AG04450 (cell line): Measurements from ENCODE around the gene KLHL26. TPM values are rescaled to one million over a fixed set of nuclear protein-coding genes. Genes with fewer than 3 reads are reported as not detected.

ENCODE experiments used
- CTCF ChIA-PET: fragments of 300-600, 350-600 bp; formaldehyde crosslinking; extraction: SDS; loops from one replicate; lab custom pipeline; 2022; ENCODE audit warnings: antibody characterized with exemption, inconsistent platforms; lab: Charles Lee
- POLR2A ChIA-PET: fragments of 350-600 bp; formaldehyde crosslinking; extraction: SDS; loops from one replicate; lab custom pipeline; 2021; ENCODE audit warnings: antibody characterized with exemption, inconsistent platforms; lab: Yijun Ruan, JAX
- DNase-seq: peaks from one replicate; pipeline ENCODE4 v3.0.0-alpha.2; 2011; ENCODE audit warnings: low read depth, low spot score
- H3K27ac ChIP-seq: one replicate; pipeline ENCODE4 v1.5.1; 2012; ENCODE audit warnings: low read depth, low read length, control low read depth
- H3K27me3 ChIP-seq: one replicate; pipeline ENCODE4 v1.6.0; 2012; ENCODE audit warnings: low read length; ENCODE audit not compliant: control insufficient read depth, insufficient read depth
- H3K4me3 ChIP-seq: 2 replicates; pipeline ENCODE4 v1.5.1; 2011; ENCODE audit warnings: mild to moderate bottlenecking, low read depth, low read length, control low read depth
- H3K9me3 ChIP-seq: 2 replicates; pipeline ENCODE4 v1.5.1; 2012; ENCODE audit warnings: low read length; ENCODE audit not compliant: control insufficient read depth, insufficient read depth
- polyA plus RNA-seq: library from polyadenylated mRNA; depleted of rRNA; stranded (reverse); fragments of >200 nt; gene quantifications from 2 replicates; pipeline ENCODE4 v1.2.3, GENCODE V29; 2011
- TF ChIP-seq, protein P1 (sequence below): IDR thresholded peaks from 2 replicates; pipeline ENCODE4 v1.5.1; 2011; ENCODE audit warnings: low read depth, low read length, control low read depth, inconsistent platforms

KLHL26 gene
- polyA plus RNA-seq, 1 experiment = 1.2 TPM

DNA sequence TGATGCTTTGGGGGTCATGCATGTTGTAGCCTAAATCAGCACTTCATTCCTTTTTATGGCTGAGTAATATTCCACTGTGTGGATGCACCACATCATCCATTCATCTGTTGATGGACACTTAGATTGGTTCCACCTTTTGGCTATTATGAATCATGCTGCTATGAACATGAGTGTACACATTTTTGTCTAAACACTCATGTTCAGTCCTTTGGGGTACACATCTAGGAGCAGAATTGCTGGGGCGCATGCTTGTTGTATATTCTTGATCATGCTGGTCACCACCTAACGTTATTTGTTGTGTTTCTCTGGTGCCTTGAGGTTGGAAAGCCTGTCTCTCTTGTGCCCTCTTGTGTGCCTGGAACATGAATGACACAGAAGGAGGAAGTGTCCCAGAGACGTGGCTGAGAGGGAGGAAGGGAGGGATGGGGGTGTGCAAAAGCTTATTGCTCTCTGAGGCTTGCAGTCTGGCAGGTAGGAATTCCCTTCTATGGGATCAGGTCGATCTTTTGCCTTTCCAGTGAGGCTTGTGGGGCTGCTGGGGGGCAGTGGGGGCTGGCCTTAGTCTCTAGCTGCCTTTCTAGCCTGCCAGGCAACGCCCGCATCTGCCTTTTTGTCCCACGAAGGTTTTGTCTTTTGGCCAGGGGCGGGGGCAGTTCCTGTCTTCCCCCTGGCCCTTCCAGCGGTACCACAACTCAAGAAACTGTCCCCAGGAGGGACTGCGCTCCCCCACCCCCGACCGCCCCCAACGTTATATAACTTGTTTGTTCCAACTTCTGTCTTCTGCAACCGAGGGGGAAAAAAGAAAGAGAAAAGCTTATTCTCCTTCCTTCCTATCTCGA is 7.6 kb downstream of the KLHL26 start:
- Histone ChIP-seq H3K27me3 (no peaks in the 10 kb centered on the region), H3K4me3 (no peak overlapping the region), H3K27ac (no peak overlapping the region), H3K9me3 (peaks cover 7% of the 10 kb centered on the region; the same call in 1 of the 2 replicates)
- CTCF ChIA-PET = no interaction called here
- POLR2A ChIA-PET = no interaction called here
- TF ChIP-seq, protein P1, sequence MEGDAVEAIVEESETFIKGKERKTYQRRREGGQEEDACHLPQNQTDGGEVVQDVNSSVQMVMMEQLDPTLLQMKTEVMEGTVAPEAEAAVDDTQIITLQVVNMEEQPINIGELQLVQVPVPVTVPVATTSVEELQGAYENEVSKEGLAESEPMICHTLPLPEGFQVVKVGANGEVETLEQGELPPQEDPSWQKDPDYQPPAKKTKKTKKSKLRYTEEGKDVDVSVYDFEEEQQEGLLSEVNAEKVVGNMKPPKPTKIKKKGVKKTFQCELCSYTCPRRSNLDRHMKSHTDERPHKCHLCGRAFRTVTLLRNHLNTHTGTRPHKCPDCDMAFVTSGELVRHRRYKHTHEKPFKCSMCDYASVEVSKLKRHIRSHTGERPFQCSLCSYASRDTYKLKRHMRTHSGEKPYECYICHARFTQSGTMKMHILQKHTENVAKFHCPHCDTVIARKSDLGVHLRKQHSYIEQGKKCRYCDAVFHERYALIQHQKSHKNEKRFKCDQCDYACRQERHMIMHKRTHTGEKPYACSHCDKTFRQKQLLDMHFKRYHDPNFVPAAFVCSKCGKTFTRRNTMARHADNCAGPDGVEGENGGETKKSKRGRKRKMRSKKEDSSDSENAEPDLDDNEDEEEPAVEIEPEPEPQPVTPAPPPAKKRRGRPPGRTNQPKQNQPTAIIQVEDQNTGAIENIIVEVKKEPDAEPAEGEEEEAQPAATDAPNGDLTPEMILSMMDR = no peak
- DNase-seq = no peak

DNA sequence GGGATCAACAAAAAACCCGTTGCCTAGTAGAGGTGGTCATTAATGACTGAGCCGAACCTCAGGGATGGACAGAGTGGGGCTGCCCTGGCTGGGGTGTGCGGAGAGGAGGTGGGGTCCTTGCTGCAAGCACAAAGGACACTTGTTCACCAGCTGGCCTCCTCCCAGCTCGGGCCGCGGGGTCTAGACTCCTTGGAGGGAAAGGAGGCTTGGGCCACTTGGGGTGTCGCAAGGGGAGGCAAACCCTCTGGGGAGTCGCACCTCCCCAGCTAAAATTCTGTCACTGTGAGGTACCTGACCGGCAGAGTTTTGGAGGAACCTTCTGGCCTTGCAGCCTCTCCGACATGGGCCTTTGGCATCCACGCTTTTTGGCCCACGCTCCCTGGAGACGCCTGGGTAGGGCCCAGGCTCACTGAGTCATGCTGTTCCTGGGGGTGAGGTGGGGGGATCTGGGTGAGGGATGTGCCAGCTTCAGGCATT is 8.2 kb downstream of the KLHL26 start:
- peaks cover 7% of the 10 kb centered on the region; the same call in 1 of the 2 replicates for H3K9me3 ChIP-seq
- TF ChIP-seq, protein P1 = no peak
- ChIA-PET CTCF (no interaction called here), POLR2A (interaction anchor here (0.6 kb wide), 1 partner anchor 13 kb away, joined by 5 read pairs; no protein-coding TSS in a partner anchor)
- H3K27ac ChIP-seq = no peak overlapping the region
- DNase-seq = no peak
- H3K4me3 ChIP-seq = no peak overlapping the region
- H3K27me3 ChIP-seq = no peaks in the 10 kb centered on the region

DNA sequence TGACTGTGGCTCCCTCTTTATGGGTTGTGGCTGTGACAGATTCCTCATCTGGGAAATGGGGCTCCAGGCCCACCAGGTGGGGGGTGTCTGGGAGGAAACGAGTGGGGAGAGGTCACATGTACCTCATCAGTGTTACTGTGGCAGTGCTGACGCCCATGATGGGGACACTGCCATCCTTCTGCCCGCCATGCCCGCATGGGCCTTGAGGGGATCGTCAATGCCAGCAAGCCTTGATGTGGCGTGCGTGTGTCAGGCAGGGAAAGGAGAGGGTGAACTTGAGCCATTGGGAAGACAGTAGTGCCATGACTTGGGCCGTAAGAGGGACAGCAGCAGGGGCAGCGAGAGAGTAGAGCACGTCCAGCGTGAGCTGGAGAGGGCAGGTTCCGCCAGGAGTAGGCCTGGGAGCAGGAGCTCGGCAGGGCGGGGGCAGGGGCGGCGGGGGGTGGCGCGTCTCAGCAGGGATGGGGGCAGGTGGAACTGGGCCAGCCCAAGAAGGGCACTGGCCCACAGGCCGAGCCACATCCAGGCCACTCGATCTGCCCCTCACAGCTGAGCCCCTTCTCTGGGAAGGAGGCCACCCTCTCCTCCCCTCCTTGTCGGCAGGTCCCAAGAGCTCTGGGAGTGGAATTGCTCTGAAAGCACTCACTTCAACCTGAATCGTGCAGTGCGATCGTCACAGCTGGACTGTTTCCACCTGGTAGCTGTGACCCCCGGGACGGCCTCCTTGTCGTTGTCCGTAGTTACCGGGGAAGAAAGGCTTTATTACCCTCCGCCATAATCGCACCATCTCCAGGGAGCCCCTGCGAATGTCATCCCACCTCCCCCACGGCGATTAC is 9.9 kb downstream of the KLHL26 start:
- no peak overlapping the region for H3K27ac ChIP-seq
- TF ChIP-seq, protein P1 = no peak
- ChIA-PET CTCF (interaction anchor here (0.6 kb wide), 1 partner anchor 26 kb away, joined by 3 read pairs; no protein-coding TSS in a partner anchor), POLR2A (no interaction called here)
- no peak overlapping the region for H3K4me3 ChIP-seq
- H3K9me3 ChIP-seq = peaks cover 7% of the 10 kb centered on the region; the same call in 1 of the 2 replicates
- H3K27me3 ChIP-seq = no peaks in the 10 kb centered on the region
- no peak for DNase-seq

DNA sequence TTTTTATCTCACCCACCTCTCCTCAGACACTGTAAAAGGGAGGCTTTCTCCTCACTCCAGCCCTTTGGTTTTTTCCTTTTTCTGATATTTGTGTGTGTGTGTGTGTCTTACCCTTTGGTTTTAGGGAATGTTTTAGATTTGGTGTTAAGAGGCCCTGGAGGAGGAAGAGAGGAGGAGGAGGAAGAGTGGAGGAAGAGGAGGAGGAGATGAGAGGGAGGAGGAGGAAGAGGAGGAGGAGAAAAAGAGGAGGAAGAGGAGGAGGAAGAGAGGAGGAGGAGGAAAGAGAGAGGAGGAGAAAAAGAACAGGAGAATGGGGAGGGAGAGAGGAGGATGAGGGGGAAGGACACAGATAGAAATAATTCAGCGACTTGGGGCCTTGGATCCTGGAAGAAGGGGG is 10.5 kb downstream of the KLHL26 start:
- H3K4me3 ChIP-seq = no peak overlapping the region
- TF ChIP-seq, protein P1 = no peak
- H3K9me3 ChIP-seq = peaks cover 7% of the 10 kb centered on the region; the same call in 1 of the 2 replicates
- no peaks in the 10 kb centered on the region for H3K27me3 ChIP-seq
- ChIA-PET CTCF (no interaction called here), POLR2A (no interaction called here)
- no peak for DNase-seq
- H3K27ac ChIP-seq = no peak overlapping the region
